ENCODE measurements around the gene ARHGEF7.
A peak's percentile ranks its signal among the peaks of the same experiment; 100 is the strongest.

Gene ARHGEF7

DNA sequence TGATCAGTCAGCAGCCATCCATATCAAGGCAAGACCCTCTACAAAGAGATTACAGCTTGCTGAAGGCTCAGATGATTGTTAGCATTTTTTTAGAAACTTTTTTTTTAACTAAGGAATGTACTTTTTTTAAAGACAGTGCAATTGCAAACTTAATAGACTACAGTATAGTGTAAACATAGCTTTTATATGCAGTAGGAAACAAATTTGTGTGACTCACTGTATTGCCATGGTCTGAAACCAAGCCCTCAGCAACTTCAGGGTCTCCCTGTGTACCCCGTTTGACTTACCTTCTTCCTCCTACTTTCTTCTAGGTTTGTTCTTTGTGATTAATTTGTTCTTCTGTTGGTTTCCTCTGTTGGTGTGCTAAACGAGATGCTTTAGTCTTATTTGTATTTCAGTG is 112.3 kb downstream of the ARHGEF7 start:
- no peak for FAIRE-seq
- TF ChIP-seq POLR2A (IDR thresholded peaks at IDR 0.05; ENCODE audit: low read depth, low read length) (no peak), TAF1 (IDR thresholded peaks at IDR 0.05; ENCODE audit: borderline replicate concordance, low read depth, low read length) (no peak), POLR2AphosphoS5 (IDR thresholded peaks at IDR 0.05; ENCODE audit: low read depth, low read length) (no peak)
- DNase-seq (ENCODE audit: insufficient read length) = no peak

DNA sequence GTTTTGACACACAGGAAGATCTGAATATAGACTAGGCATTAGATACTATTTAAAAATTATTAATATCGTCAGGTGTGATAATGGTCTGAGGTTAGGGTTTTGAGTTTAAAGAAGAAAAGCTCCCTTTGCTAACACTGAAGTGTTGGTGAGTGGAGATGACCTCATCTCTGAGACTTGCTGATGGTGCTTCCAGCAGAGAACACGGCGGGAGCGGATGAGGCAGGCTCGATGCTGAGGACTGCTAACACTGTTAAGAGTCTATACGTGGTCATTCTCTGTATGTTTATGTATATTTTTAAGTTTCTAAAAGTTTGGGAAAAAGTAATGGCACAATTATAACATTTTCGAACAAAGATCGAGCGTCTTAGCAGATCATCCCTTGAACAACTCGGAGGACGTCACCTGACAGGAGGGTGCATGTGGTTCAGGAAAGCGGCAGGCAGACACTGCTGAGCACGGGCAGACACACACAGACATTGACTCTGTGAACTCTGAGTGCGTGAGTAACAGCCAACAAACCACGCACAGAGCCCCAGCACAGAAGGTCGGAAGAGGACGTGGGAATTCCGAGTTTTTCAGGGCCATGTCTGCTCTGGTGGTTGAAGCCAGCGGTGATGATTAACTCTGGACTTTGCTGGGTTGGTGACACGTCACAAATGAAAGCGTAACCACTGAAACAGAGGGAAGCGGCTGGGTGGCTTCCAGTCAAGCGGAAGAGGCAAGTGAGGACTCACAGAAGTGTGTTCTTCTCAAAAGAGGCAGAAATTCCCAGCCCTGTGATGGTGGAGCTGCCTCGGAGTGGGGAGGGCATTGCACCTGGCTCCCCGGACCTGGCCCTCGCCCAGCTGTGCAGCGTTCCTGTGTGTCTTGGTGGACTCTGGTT is 113.4 kb downstream of the ARHGEF7 start:
- DNase-seq (ENCODE audit: insufficient read length) = no peak
- no peak for TF ChIP-seq POLR2A (IDR thresholded peaks at IDR 0.05; ENCODE audit: low read depth, low read length)
- TF ChIP-seq POLR2AphosphoS5 (IDR thresholded peaks at IDR 0.05; ENCODE audit: low read depth, low read length) = peak; percentile 35; the same call in 1 of the 2 replicates
- TF ChIP-seq TAF1 (IDR thresholded peaks at IDR 0.05; ENCODE audit: borderline replicate concordance, low read depth, low read length) = no peak
- no peak for FAIRE-seq

DNA sequence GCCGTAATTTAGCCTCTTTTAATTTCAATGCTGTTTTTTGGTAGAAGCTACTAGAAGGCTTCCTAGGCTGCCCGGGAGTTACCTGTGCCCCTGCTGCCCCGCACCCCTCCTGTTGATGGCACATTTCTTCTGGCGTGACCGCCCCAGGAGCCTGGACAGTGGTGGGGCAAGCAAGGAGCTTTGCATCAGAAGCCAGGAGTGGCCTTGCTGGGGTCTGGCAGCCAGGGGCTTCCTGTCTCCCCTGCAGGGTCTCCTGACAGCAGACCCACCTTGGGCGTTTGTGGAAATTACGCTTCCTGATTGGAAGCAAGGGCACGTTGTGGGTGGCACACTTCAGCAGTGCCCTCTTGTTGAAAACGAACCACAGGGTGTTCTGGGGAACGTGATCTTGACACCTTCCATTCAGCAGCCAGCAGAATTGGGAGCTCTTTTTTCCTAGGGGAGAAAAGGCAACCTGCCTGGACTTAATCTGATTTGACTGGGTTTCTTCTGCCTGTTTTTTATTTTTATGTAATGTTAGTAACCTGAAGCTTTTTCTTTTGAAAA is 115.3 kb downstream of the ARHGEF7 start:
- DNase-seq (ENCODE audit: insufficient read length) (no peak), FAIRE-seq (no peak)
- no peak for TF ChIP-seq POLR2AphosphoS5 (IDR thresholded peaks at IDR 0.05; ENCODE audit: low read depth, low read length)
- TF ChIP-seq TAF1 (IDR thresholded peaks at IDR 0.05; ENCODE audit: borderline replicate concordance, low read depth, low read length) = no peak
- no peak for TF ChIP-seq POLR2A (IDR thresholded peaks at IDR 0.05; ENCODE audit: low read depth, low read length)

DNA sequence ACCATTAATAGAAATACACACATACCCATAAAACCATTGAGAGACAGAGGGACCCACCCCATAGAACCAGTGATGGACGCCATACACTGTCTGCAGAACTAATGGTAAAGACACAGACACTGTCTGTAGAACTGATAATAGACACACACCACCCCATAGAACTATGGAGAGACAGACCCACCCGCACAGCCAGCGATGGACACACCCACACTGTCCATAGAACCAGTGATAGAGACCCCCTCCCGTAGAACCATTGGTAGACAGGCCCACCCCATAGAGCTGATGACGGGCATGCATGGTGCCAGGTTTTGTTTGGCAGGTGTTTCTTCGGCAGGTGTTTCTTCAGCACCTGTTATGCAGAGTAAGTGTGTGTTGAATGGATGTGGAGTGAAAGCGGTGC is 117.1 kb downstream of the ARHGEF7 start:
- FAIRE-seq (no peak), DNase-seq (ENCODE audit: insufficient read length) (no peak)
- 0 out of 2 replicates have a peak, but pooled peaks have one; percentile 13 for TF ChIP-seq POLR2A (IDR thresholded peaks at IDR 0.05; ENCODE audit: low read depth, low read length)
- TF ChIP-seq TAF1 (IDR thresholded peaks at IDR 0.05; ENCODE audit: borderline replicate concordance, low read depth, low read length) = no peak

DNA sequence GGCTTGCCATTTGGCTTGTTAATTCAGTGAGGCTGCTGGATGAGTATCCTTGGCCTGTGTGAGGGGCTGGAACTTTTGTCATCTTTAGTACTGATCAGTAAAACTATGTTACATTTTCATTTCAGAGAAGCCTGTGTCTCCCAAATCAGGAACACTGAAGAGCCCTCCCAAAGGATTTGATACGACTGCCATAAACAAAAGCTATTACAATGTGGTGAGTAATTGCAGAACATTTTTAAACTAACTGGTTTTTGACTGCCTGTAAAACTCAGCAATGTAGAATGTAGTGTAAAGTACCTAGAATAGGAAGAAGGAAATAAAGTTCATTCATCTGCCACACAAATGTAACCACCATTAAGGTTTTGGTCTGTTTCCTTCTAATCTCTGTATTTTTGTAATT is 118.0 kb downstream of the ARHGEF7 start:
- FAIRE-seq (no peak), DNase-seq (ENCODE audit: insufficient read length) (no peak)
- no peak for TF ChIP-seq POLR2AphosphoS5 (IDR thresholded peaks at IDR 0.05; ENCODE audit: low read depth, low read length)

DNA sequence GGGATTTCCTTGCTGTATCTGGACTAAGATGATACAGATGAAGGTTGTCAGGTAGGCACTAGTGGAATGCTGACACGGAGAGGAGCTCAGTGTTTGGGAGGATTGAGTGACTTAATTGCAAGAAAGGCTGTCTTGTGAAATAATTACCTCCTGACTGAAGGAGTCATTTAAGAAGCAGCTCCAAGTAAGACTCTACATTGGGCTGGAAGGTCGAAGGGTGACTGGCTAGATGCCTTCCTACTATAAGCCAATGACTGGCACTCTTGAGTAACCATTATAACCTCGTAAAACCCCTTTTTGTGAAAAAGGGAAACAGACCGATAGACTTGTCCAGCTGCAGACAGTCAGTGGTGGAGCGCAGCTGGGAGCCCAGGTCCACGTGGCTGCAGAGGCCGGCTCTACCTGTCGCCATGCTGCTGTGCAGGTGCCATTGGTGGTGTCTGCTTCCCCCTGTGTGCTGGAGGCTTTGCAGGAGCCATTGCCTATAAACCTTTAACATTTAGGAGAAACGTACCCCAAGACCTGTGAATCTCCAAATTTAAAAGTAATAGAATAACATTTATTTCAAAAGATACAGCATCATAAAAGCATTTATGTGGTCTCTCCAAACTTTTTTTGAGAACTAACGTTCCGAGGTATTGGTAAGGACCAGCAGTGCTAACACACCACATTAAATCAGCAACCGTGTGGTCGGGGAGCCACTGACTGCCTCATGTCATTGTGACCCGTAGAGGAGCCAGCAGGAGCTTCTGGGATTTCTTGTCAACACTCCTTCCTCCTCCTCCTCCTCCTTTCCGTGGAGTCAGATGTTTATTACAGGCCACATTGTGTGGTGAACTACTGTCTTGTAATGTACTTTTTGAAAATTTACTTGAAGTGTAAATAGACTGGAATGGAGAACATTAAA is 124.9 kb downstream of the ARHGEF7 start:
- no peak for FAIRE-seq
- TF ChIP-seq POLR2A (IDR thresholded peaks at IDR 0.05; ENCODE audit: low read depth, low read length) = no peak
- no peak for TF ChIP-seq TAF1 (IDR thresholded peaks at IDR 0.05; ENCODE audit: borderline replicate concordance, low read depth, low read length)

DNA sequence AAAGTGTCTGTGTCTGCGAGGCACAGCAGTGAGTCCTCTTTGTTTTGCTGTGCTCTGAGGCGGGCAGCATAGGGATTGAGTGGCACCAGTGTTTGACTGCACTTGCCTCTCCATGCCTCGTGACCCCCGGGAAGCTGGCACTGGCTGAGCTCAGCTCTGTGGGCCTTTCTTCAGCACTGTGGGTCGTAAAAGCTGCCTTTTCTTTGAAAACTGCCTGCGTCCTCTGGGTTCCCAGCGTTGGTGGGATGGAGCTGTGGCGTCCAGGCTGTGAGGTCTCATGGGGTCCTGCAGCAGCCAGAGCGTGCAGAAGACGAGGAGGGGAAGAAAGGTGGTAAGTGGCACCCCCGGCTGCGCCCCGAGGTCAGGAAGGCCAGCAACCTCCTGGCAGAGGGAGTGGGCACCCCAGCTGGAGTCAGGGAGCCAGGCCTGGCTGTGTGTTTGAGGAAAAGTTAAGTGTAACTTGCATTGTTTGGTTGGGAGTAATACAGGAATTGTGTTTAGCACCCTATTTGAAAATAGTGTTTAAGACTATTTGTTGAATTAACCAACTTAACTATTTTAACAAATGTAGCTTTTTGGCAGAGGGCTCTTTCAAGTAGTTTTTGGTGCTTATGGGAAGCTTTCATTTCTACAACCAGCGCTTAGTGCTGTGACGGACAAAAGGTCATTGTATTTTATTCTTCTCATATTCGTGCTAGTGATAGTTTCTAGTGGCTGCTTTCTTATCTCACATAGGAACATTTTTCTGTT is 126.1 kb downstream of the ARHGEF7 start:
- no peak for TF ChIP-seq POLR2AphosphoS5 (IDR thresholded peaks at IDR 0.05; ENCODE audit: low read depth, low read length)
- TF ChIP-seq TAF1 (IDR thresholded peaks at IDR 0.05; ENCODE audit: borderline replicate concordance, low read depth, low read length) = no peak
- no peak for TF ChIP-seq POLR2A (IDR thresholded peaks at IDR 0.05; ENCODE audit: low read depth, low read length)
- FAIRE-seq = no peak
- no peak for DNase-seq (ENCODE audit: insufficient read length)

More for the DNA sequence above, 124.9 kb downstream of the ARHGEF7 start:
- no peak for DNase-seq (ENCODE audit: insufficient read length)

DNA sequence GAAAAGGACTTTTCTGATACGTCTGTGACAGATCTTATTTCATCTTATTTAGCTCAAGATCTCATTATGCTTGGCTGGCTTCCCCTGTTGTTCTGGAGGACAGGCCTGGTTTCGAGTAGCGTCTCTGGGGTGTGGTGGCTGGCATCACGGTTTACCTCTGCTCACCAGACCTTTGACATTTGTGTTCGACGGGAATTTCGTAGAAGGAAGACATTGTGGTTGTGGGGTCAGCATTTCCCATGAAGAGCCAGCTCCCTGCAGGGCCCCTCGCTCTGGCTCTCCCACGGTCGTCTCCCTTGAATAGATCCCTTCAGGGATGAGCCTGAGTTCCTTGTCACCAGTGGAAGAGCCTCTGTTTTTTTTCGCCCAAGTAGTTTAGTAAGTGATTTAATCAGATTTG is 126.8 kb downstream of the ARHGEF7 start:
- no peak for FAIRE-seq
- TF ChIP-seq POLR2AphosphoS5 (IDR thresholded peaks at IDR 0.05; ENCODE audit: low read depth, low read length) (no peak), POLR2A (IDR thresholded peaks at IDR 0.05; ENCODE audit: low read depth, low read length) (no peak), TAF1 (IDR thresholded peaks at IDR 0.05; ENCODE audit: borderline replicate concordance, low read depth, low read length) (no peak)

DNA sequence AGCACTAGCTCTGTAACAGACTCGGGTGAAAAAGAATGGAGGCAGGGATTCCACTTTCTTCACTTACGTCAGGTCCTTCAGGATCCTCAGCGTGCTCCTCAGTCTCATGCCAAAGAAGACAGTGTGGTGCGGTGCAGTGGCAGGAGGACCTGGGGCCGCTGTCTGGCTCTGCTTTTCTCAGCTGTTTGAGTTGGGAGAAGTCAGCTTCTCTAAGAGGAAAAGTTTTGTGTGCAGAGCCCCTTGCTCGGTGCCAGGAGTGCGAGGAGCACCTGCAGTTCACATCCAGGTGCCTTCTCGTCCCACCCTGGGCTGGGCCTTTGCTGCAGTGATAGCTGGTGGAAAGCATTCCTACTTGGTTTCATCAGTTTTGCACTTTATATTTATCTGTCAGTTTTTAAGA is 127.5 kb downstream of the ARHGEF7 start:
- DNase-seq (ENCODE audit: insufficient read length) = no peak
- TF ChIP-seq TAF1 (IDR thresholded peaks at IDR 0.05; ENCODE audit: borderline replicate concordance, low read depth, low read length) (no peak), POLR2A (IDR thresholded peaks at IDR 0.05; ENCODE audit: low read depth, low read length) (no peak), POLR2AphosphoS5 (IDR thresholded peaks at IDR 0.05; ENCODE audit: low read depth, low read length) (no peak)
- FAIRE-seq = no peak

More for the DNA sequence above, 126.8 kb downstream of the ARHGEF7 start:
- no peak for DNase-seq (ENCODE audit: insufficient read length)

DNA sequence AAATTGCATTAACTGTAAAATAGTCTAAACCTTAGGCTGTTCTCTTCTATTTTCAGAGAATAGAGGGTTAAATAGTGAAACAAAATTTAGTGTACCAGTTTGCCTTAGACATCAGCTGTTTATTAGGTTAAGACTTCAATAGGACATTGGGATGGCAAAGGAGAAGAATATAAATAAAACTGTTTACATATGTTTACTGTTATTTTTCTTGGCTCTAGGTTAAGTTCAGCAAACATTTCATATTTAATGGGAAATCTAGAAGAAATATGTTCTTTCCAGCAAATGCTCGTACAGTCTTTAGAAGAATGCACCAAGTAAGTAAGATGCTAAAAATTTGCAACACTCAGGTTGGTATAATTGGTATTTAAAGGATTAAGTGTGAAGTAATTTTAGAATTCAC is 128.9 kb downstream of the ARHGEF7 start:
- DNase-seq (ENCODE audit: insufficient read length) = no peak
- TF ChIP-seq TAF1 (IDR thresholded peaks at IDR 0.05; ENCODE audit: borderline replicate concordance, low read depth, low read length) = no peak
- no peak for FAIRE-seq
